ENCODE data around the gene RFXANK. TPM values are rescaled to one million over a fixed set of nuclear protein-coding genes. Genes with fewer than 3 reads are reported as not detected.

RFXANK gene
- total RNA-seq, 1 experiment from 2014 or later, result 81.8 TPM

DNA sequence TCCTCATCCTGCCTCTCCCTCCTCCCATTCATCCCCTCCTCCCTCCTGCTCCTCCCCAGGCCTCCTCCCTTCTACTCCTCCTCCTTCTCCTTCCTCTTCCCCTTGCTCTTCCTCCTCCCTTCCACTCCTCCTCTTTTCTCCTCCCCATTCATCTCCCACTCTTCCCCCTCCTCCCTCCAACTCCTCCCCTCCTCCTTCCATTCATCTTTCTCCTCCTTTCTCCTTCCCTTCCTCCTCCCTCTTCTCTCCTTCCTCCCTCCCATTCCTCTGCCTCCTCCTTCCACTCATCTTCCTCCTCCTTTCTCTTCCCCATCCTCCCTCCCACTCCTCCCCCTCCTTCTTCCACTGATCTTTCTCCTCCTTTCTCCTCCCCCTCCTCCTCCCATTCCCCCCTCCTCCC lies 47.6 kb downstream of the RFXANK start:
- no peak overlapping the region for H3K23ac ChIP-seq (ENCODE audit: insufficient read length, low read depth, low read length)
- peaks cover 0 to 7% (median 5%) of the 10 kb centered on the region in 3 experiments; a peak in 3 of 7 replicates for H3K36me3 Mint-ChIP-seq (ENCODE audit: insufficient read depth in 1 of 3, low read depth in 3 of 3)

More for the DNA sequence above, 47.6 kb downstream of the RFXANK start:
- no peak overlapping the region for H2BK12ac ChIP-seq (ENCODE audit: insufficient read length, low read depth, low read length)
- 0 out of 4 replicates have a peak, but pooled peaks cover 0 to 3% of the 10 kb centered on the region in 2 experiments for H3K4me1 Mint-ChIP-seq
- H4K5ac ChIP-seq (ENCODE audit: insufficient read length, low read depth, low read length), result no peak overlapping the region
- DNase-seq, result no peak
- H3K18ac ChIP-seq (ENCODE audit: insufficient read length, low read depth, low read length), result no peak overlapping the region
- no peaks in the 10 kb centered on the region for H3K4me1 ChIP-seq (ENCODE audit: insufficient read depth, low read length)
- no peak overlapping the region for H3K14ac ChIP-seq (ENCODE audit: insufficient read depth, low read length)
- H3K23me2 ChIP-seq (ENCODE audit: insufficient read length, low read depth, low read length, poor library complexity, severe bottlenecking), result no peaks in the 10 kb centered on the region
- no peak overlapping the region for H2AFZ ChIP-seq (ENCODE audit: low read length)
- no peaks in the 10 kb centered on the region for H3K27me3 ChIP-seq (ENCODE audit: insufficient read depth, low read length)
- no peak overlapping the region for H2BK5ac ChIP-seq (ENCODE audit: insufficient read length, low read length)
- no peak for TF ChIP-seq CTCF (conservative IDR thresholded peaks at IDR 0.05)
- H2AK5ac ChIP-seq (ENCODE audit: insufficient read length, low read length), result no peak overlapping the region
- no peak overlapping the region for H3K4me2 ChIP-seq (ENCODE audit: insufficient read depth, insufficient read length, low read length)
- H4K8ac ChIP-seq (replicated peaks; ENCODE audit: insufficient read length, low read depth, low read length), result no peak overlapping the region
- no peak overlapping the region for H3K4ac ChIP-seq (ENCODE audit: low read depth, low read length)
- H3K79me1 ChIP-seq (ENCODE audit: insufficient read depth, low read depth, low read length, poor library complexity, severe bottlenecking), result no peaks in the 10 kb centered on the region
- H3K4me3 Mint-ChIP-seq, result no peak overlapping the region
- H3K56ac ChIP-seq (ENCODE audit: insufficient read length, low read depth, low read length), result no peak overlapping the region
- H3K27me3 Mint-ChIP-seq (ENCODE audit: low read depth), result peaks cover 38% of the 10 kb centered on the region
- H3K27ac Mint-ChIP-seq, result no peak overlapping the region
- H3K79me2 ChIP-seq (ENCODE audit: insufficient read depth, low read length), result no peaks in the 10 kb centered on the region
- H3K9me3 Mint-ChIP-seq, result peaks cover 9 to 12% of the 10 kb centered on the region in 2 experiments
- H4K20me1 ChIP-seq (ENCODE audit: control insufficient read depth, insufficient read depth, insufficient read length), result no peaks in the 10 kb centered on the region
- H2BK20ac ChIP-seq (ENCODE audit: low read depth, low read length, poor library complexity, severe bottlenecking), result no peak overlapping the region
- peaks cover 4% of the 10 kb centered on the region for H3K9me3 ChIP-seq (ENCODE audit: control insufficient read depth, low read depth, low read length)
- no peak overlapping the region for H2BK120ac ChIP-seq (ENCODE audit: low read depth, low read length, poor library complexity, severe bottlenecking)
- H3K9ac ChIP-seq (ENCODE audit: extremely low read depth, insufficient read length, low read length), result no peak overlapping the region
- H4K91ac ChIP-seq (ENCODE audit: insufficient read length, low read depth, low read length), result no peak overlapping the region
- no peak overlapping the region for H3K27ac ChIP-seq (ENCODE audit: insufficient read length, low read depth, low read length)
- H3T11ph ChIP-seq (ENCODE audit: low read length), result no peak overlapping the region
- no peak overlapping the region for H2BK15ac ChIP-seq (ENCODE audit: low read depth, low read length)
